Ishikawa (cell line): ENCODE results near the gene PCIF1.

Experiments used
- CEBPB ChIP-seq: IDR thresholded peaks from 2 replicates; pipeline ENCODE4 v1.6.1; 2012
- CREB1 ChIP-seq: IDR thresholded peaks from 2 replicates; pipeline ENCODE4 v1.6.1; 2012; ENCODE audit warnings: low read depth
- EGR1 ChIP-seq: IDR thresholded peaks from 2 replicates; pipeline ENCODE4 v1.6.1; 2012
- EP300 ChIP-seq: IDR thresholded peaks from 2 replicates; pipeline ENCODE4 v1.6.1; 2012; ENCODE audit warnings: borderline replicate concordance
- FOXM1 ChIP-seq: IDR thresholded peaks from 2 replicates; pipeline ENCODE4 v1.6.1; 2012; ENCODE audit warnings: low read depth, borderline replicate concordance
- NFIC ChIP-seq: IDR thresholded peaks from 2 replicates; pipeline ENCODE4 v1.6.1; 2012
- RAD21 ChIP-seq: IDR thresholded peaks from 2 replicates; pipeline ENCODE4 v1.6.1; 2012; ENCODE audit warnings: low read depth
- REST ChIP-seq: IDR thresholded peaks from 2 replicates; pipeline ENCODE4 v1.6.1; 2012; ENCODE audit warnings: low read depth, mild to moderate bottlenecking
- TAF1 ChIP-seq: IDR thresholded peaks from 2 replicates; pipeline ENCODE4 v1.6.1; 2012; ENCODE audit warnings: low read depth, mild to moderate bottlenecking
- TCF12 ChIP-seq: IDR thresholded peaks from 2 replicates; pipeline ENCODE4 v1.6.1; 2012; ENCODE audit warnings: low read depth
- TEAD4 ChIP-seq: IDR thresholded peaks from 2 replicates; pipeline ENCODE4 v1.6.1; 2012
- YY1 ChIP-seq: IDR thresholded peaks from 2 replicates; pipeline ENCODE4 v1.6.1; 2012; ENCODE audit warnings: low read depth
- ZBTB7A ChIP-seq: IDR thresholded peaks from 2 replicates; pipeline ENCODE4 v1.6.1; 2012; ENCODE audit warnings: low read depth
- TF ChIP-seq, protein P1 (sequence below): IDR thresholded peaks from 2 replicates; pipeline ENCODE4 v1.6.1; 2012
- TF ChIP-seq, protein P2 (sequence below): IDR thresholded peaks from 2 replicates; pipeline ENCODE4 v1.6.1; 2012

PCIF1 gene

GRCh38 chr20:45948261-45948733, 13.8 kb downstream of the PCIF1 start:
- TF ChIP-seq RAD21, result no peak
- no peak for TF ChIP-seq FOXM1
- TF ChIP-seq TEAD4, result no peak
- no peak for TF ChIP-seq NFIC
- TF ChIP-seq, protein P1, sequence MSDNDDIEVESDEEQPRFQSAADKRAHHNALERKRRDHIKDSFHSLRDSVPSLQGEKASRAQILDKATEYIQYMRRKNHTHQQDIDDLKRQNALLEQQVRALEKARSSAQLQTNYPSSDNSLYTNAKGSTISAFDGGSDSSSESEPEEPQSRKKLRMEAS, result no peak
- no peak for TF ChIP-seq TCF12
- TF ChIP-seq ZBTB7A, result no peak
- no peak for TF ChIP-seq CREB1
- no peak for TF ChIP-seq CEBPB
- no peak for TF ChIP-seq EGR1
- no peak for TF ChIP-seq YY1

- TF ChIP-seq RAD21 (no peak), TEAD4 (no peak), ZBTB7A (no peak), TAF1 (no peak), CREB1 (no peak), FOXM1 (no peak), YY1 (no peak), EP300 (no peak)
Observed at GRCh38 chr20:45948742-45949541, 14.5 kb downstream of the PCIF1 start.

GRCh38 chr20:45949542-45950329, 15.3 kb downstream of the PCIF1 start:
- TF ChIP-seq TCF12 (no peak), NFIC (no peak), YY1 (no peak), TAF1 (no peak), TEAD4 (no peak), CEBPB (no peak), FOXM1 (no peak)
- TF ChIP-seq, protein P2, sequence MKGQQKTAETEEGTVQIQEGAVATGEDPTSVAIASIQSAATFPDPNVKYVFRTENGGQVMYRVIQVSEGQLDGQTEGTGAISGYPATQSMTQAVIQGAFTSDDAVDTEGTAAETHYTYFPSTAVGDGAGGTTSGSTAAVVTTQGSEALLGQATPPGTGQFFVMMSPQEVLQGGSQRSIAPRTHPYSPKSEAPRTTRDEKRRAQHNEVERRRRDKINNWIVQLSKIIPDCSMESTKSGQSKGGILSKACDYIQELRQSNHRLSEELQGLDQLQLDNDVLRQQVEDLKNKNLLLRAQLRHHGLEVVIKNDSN, result no peak
- TF ChIP-seq, protein P1, result no peak

DNA sequence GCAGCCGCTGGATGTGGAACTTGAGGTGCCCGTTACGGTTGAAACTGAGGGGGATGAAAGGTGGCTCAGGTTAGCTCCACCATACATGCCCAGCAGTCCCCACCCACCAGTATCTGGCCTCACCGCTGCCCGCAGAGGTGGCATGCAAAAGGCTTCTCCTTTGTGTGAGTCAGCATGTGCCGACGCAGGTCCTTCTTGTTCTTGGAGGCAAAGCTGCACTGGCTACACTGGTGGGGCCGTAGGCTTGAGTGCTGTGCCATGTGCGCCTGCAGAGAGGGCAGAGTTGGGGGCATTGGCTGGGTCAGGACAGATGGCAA, 15.8 kb downstream of the PCIF1 start:
- TF ChIP-seq YY1 (no peak), CREB1 (no peak), EGR1 (no peak), FOXM1 (no peak), REST (no peak), NFIC (no peak), TAF1 (no peak), RAD21 (no peak), EP300 (no peak), TCF12 (no peak), CEBPB (no peak), ZBTB7A (no peak), TEAD4 (no peak)
- TF ChIP-seq, protein P2, result no peak
- TF ChIP-seq, protein P1, result no peak

- TF ChIP-seq EGR1, result no peak
- no peak for TF ChIP-seq RAD21
- TF ChIP-seq TAF1, result no peak
- TF ChIP-seq, protein P2, result no peak
- no peak for TF ChIP-seq ZBTB7A
- no peak for TF ChIP-seq FOXM1
- TF ChIP-seq, protein P1, result no peak
- no peak for TF ChIP-seq CREB1
Observed at GRCh38 chr20:45951925-45952834, 17.7 kb downstream of the PCIF1 start.

DNA sequence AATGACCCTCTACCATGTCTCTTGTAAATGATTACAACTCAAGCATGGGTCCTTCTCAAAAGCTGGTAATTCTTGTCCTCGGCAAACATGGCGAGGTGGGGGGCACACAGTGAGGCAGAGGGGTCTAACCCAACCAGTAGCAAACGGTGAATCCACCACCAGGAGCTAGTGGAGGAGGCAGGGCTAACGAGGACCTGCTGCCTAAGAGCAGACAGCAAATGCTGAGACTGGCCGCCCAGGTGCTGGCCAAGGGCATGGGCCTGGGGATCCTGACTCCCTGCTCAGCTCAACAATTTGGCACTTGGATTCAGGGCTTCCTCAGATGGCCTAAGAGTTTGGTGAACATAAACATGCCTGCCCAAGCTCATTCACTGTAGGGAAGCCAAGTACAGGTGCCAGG, 18.4 kb downstream of the PCIF1 start:
- TF ChIP-seq TAF1 (no peak), NFIC (no peak), YY1 (no peak), REST (no peak), TEAD4 (no peak), RAD21 (no peak), ZBTB7A (no peak), FOXM1 (no peak), EP300 (no peak), CEBPB (no peak), CREB1 (no peak), TCF12 (no peak), EGR1 (no peak)
- TF ChIP-seq, protein P2, result no peak
- TF ChIP-seq, protein P1, result no peak
